ENCODE data around the gene SORL1.
"Not testable (repeated sequence)": the region's sequence is repeated elsewhere in the genome, so short reads cannot be mapped to it uniquely, and the experiment has no call there.

SORL1 gene

GRCh38 chr11:121451986-121452608 is at the start of gene SORL1:
TSS of gene SORL1 (plus strand) at chr11:121452314. CDS start at chr11:121452332, 18 bp downstream.
- in situ Hi-C loops (cut with HindIII; ENCODE audit: low pct_ligation_motif_present, low pct_unique_long_range_greater_than_20kb, low sequenced_read_pairs): no loop called here
- peak; percentile 60 for DNase-seq

GRCh38 chr11:121405646-121406045 is 46.5 kb upstream of the SORL1 start:
- no peak for DNase-seq
- in situ Hi-C loops (cut with HindIII; ENCODE audit: low pct_ligation_motif_present, low pct_unique_long_range_greater_than_20kb, low sequenced_read_pairs): no loop called here

GRCh38 chr11:121406291-121406690 is 45.8 kb upstream of the SORL1 start:
- DNase-seq: no peak
- in situ Hi-C loops (cut with HindIII; ENCODE audit: low pct_ligation_motif_present, low pct_unique_long_range_greater_than_20kb, low sequenced_read_pairs): no loop called here

- no peak for DNase-seq
- in situ Hi-C loops (cut with HindIII; ENCODE audit: low pct_ligation_motif_present, low pct_unique_long_range_greater_than_20kb, low sequenced_read_pairs): no loop called here
These were observed 43.3 kb upstream of the SORL1 start for GRCh38 chr11:121408830-121409229.

GRCh38 chr11:121410041-121410440 is 42.1 kb upstream of the SORL1 start:
- DNase-seq; in situ Hi-C loops (cut with HindIII; ENCODE audit: low pct_ligation_motif_present, low pct_unique_long_range_greater_than_20kb, low sequenced_read_pairs): not testable (repeated sequence)

- DNase-seq; in situ Hi-C loops (cut with HindIII; ENCODE audit: low pct_ligation_motif_present, low pct_unique_long_range_greater_than_20kb, low sequenced_read_pairs): not testable (repeated sequence)
These were observed 40.8 kb upstream of the SORL1 start for GRCh38 chr11:121411330-121411729.

- in situ Hi-C loops (cut with HindIII; ENCODE audit: low pct_ligation_motif_present, low pct_unique_long_range_greater_than_20kb, low sequenced_read_pairs): no loop called here
- no peak for DNase-seq
These were observed 40.0 kb upstream of the SORL1 start for GRCh38 chr11:121412000-121412587.

- DNase-seq: no peak
- in situ Hi-C loops (cut with HindIII; ENCODE audit: low pct_ligation_motif_present, low pct_unique_long_range_greater_than_20kb, low sequenced_read_pairs): no loop called here
These were observed 39.3 kb upstream of the SORL1 start for GRCh38 chr11:121412711-121413415.

GRCh38 chr11:121414141-121414913 is 37.8 kb upstream of the SORL1 start:
- in situ Hi-C loops (cut with HindIII; ENCODE audit: low pct_ligation_motif_present, low pct_unique_long_range_greater_than_20kb, low sequenced_read_pairs): no loop called here
- DNase-seq: no peak

GRCh38 chr11:121415856-121416255 is 36.3 kb upstream of the SORL1 start:
- in situ Hi-C loops (cut with HindIII; ENCODE audit: low pct_ligation_motif_present, low pct_unique_long_range_greater_than_20kb, low sequenced_read_pairs): no loop called here
- DNase-seq: no peak

- DNase-seq: peak; percentile 68
- in situ Hi-C loops (cut with HindIII; ENCODE audit: low pct_ligation_motif_present, low pct_unique_long_range_greater_than_20kb, low sequenced_read_pairs): no loop called here
These were observed 35.0 kb upstream of the SORL1 start for GRCh38 chr11:121417055-121417551.

- in situ Hi-C loops (cut with HindIII; ENCODE audit: low pct_ligation_motif_present, low pct_unique_long_range_greater_than_20kb, low sequenced_read_pairs): no loop called here
- DNase-seq: no peak
These were observed 34.5 kb upstream of the SORL1 start for GRCh38 chr11:121417607-121418006.

- in situ Hi-C loops (cut with HindIII; ENCODE audit: low pct_ligation_motif_present, low pct_unique_long_range_greater_than_20kb, low sequenced_read_pairs): no loop called here
- DNase-seq: no peak
These were observed 33.4 kb upstream of the SORL1 start for GRCh38 chr11:121418625-121419114.

- DNase-seq: no peak
- in situ Hi-C loops (cut with HindIII; ENCODE audit: low pct_ligation_motif_present, low pct_unique_long_range_greater_than_20kb, low sequenced_read_pairs): no loop called here
These were observed 32.3 kb upstream of the SORL1 start for GRCh38 chr11:121419836-121420235.

- in situ Hi-C loops (cut with HindIII; ENCODE audit: low pct_ligation_motif_present, low pct_unique_long_range_greater_than_20kb, low sequenced_read_pairs): no loop called here
- DNase-seq: no peak
These were observed 31.7 kb upstream of the SORL1 start for GRCh38 chr11:121420398-121420797.

- DNase-seq: no peak
- in situ Hi-C loops (cut with HindIII; ENCODE audit: low pct_ligation_motif_present, low pct_unique_long_range_greater_than_20kb, low sequenced_read_pairs): no loop called here
These were observed 30.8 kb upstream of the SORL1 start for GRCh38 chr11:121421149-121421901.

GRCh38 chr11:121422675-121423074 is 29.4 kb upstream of the SORL1 start:
- DNase-seq: no peak
- in situ Hi-C loops (cut with HindIII; ENCODE audit: low pct_ligation_motif_present, low pct_unique_long_range_greater_than_20kb, low sequenced_read_pairs): no loop called here

GRCh38 chr11:121425828-121426227 is 26.3 kb upstream of the SORL1 start:
- no peak for DNase-seq
- in situ Hi-C loops (cut with HindIII; ENCODE audit: low pct_ligation_motif_present, low pct_unique_long_range_greater_than_20kb, low sequenced_read_pairs): no loop called here

All from ACHN (cell line).